Hematopoietic multipotent progenitor cell treated with erythropoietin and hydrocortisone succinate and interleukin-3 and kit ligand, for 6 days (in vitro differentiated cells): ENCODE data around the gene TESMIN.

Experiments
- DNase-seq: peaks from one replicate; pipeline ENCODE4 v3.0.0-alpha.2; 2015

TESMIN gene

DNA sequence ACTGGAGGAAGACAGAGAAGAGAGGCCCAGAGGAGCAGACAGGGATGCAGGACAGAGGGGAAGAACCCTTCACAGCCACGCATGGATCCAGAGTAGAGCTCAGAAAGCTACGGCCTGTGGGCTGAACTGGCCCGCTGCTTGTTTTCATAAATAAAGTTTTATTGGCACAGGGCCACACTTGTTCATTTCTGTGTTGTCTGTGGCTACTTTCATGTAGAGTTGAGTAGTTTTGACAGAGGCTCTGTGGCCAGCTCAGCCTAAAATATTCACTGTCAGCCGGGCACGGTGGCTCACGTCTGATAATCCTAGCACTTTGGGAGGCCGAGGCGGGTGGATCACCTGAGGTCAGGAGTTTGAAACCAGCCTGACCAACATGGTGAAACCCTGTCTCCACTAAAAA lies 93.2 kb downstream of the TESMIN start:
- DNase-seq: no peak
